UCSD-AML1 (cell line): ENCODE measurements around the gene AKR1A1.
"Not testable (repeated sequence)": the region's sequence is repeated elsewhere in the genome, so short reads cannot be mapped to it uniquely, and the experiment has no call there.

ENCODE experiments used
- DNase-seq: peaks from one replicate; lab custom pipeline; 2025; ENCODE audit not compliant: unreplicated experiment; lab: John Stamatoyannopoulos, UW

Gene AKR1A1

GRCh38 chr1:45523516-45523915, 27.1 kb upstream of the AKR1A1 start:
- not testable (repeated sequence) for DNase-seq

- DNase-seq, result not testable (repeated sequence)
Measured at GRCh38 chr1:45523975-45524374, 26.7 kb upstream of the AKR1A1 start.

DNA sequence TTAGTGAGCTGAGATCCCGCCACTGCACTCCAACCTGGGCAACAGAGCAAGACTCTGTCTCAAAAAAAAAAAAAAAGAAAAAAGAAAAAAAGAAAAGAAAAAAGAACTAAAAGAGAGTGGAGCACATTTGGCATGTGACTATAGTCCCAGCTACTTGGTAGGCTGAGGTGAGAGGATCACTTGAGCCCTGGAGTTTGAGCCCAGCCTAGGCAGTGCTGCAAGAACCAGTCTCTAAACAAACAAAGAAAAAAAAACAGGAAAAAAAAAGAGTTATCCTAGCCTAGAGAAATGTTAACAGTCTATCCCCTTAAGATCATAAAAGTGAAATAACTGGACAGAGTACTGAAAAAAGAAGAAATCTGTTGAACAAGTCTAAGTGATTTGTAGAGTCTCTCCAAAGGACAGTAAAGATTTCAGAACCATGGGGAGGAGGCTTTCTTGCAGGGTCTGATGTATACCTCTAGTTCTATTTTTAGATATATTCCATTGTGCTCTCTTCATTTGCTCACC, 24.4 kb upstream of the AKR1A1 start:
- no peak for DNase-seq

GRCh38 chr1:45530632-45531135, 19.9 kb upstream of the AKR1A1 start:
- no peak for DNase-seq

GRCh38 chr1:45531873-45532272, 18.8 kb upstream of the AKR1A1 start:
- DNase-seq, result no peak

- DNase-seq, result no peak
Measured at GRCh38 chr1:45535988-45536766, 14.4 kb upstream of the AKR1A1 start.

DNA sequence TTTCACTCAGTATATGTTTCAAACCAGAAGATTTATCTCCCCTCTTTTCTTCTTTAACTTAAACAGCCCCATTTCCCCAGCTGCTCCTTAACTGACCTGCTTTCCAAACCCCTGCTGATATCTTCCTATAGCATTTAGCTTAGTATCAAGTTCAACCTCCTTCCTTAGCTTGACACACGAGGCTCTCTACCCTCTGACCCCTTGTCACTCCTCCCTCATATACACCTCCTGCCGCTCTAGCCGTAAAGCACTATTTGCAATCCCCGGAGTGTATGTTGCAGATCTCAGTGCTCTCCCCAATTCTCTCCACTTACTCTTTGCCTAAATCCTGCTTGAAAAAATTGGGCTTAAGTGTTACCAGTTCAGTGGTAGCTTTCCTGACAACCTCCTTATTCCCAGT, 13.7 kb upstream of the AKR1A1 start:
- no peak for DNase-seq

DNA sequence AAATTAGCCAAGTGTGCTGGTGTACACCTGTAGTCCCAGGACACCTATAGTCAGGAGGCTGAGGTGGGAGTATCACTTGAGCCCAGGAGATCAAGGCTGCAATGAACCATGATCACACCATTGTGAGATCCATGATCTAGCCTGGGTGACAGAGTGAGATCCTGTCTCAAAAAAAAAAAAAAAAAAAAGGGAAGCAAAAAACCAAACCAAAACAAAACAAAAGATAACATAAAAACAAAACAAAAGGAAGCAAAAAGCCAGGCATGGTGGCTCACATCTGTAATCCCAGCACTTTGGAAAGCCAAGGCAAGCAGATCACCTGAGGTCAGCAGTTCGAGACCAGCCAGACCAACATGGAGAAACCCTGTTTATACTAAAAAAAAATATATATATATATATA, 9.4 kb upstream of the AKR1A1 start:
- no peak for DNase-seq

- peak; percentile 34 for DNase-seq
Measured at GRCh38 chr1:45542591-45542990, 8.0 kb upstream of the AKR1A1 start.

DNA sequence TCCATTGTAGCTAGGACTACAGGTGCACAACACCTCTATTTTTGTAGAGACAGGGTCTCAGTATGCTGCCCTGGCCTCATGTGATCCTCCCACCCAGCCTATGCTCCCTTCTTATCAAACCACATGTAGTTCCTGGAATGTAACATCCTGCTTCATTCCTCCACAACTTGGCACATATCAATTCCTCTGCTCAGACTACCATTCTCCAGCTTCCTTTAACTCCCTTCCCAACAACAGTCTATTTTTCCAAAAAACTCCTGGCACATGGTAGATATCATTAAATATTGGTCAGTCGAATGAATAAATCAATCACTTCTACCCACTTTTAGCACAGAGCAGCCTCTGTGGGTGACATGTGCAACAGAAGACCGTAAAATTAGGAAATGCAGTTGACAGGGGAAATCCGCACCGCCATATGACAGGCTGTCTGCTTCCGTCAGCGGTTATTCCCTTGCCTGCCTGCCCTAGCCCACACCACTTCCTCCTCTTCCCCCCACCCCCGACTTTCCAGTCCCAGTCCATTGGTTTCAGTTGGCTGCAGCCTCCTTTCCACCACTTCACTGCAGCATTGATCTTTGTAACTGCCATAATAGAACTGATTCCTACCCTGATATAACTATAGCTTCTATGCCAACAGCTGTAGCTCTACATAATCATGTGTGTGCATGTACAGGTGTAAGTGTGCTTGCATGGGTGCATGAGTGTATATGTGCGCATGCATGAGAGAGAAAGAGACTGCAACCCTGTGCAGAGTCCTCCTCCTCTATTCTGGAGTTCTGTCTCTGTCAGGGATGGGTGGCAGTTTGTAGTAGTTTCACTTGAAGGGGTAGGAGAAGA, 6.8 kb upstream of the AKR1A1 start:
- DNase-seq, result peak; percentile 88

GRCh38 chr1:45544530-45544929, 6.1 kb upstream of the AKR1A1 start:
- DNase-seq, result no peak

- no peak for DNase-seq
Measured at GRCh38 chr1:45545019-45545493, 5.6 kb upstream of the AKR1A1 start.

GRCh38 chr1:45545553-45546310, 4.9 kb upstream of the AKR1A1 start:
- no peak for DNase-seq

DNA sequence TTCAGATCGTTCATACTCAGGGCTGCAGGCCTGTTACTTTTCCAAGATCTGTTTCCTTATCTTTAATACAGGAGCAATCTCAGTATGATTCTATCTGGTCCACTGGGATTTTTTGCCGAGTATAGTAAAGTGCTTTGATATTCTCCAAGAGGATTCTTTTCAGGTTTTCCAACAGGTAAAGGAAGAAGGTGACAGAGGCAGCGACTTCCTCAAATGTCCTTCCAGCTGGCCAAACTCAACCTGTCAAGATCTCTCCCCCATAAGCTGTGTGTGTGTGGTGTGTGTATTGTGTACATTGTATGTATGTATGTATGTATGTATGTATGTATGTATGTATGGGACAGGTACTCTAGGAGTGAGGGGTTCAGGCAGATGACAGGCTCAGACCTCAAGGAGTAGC, 1.1 kb downstream of the AKR1A1 start:
- DNase-seq, result no peak

GRCh38 chr1:45552331-45552730, 1.7 kb downstream of the AKR1A1 start:
- DNase-seq, result no peak

GRCh38 chr1:45554198-45554597, 3.6 kb downstream of the AKR1A1 start:
- no peak for DNase-seq

GRCh38 chr1:45557422-45557944, 6.9 kb downstream of the AKR1A1 start:
- no peak for DNase-seq

GRCh38 chr1:45563843-45564242, 13.2 kb downstream of the AKR1A1 start:
- DNase-seq, result no peak

GRCh38 chr1:45566722-45567121, 16.1 kb downstream of the AKR1A1 start:
- DNase-seq, result no peak

DNA sequence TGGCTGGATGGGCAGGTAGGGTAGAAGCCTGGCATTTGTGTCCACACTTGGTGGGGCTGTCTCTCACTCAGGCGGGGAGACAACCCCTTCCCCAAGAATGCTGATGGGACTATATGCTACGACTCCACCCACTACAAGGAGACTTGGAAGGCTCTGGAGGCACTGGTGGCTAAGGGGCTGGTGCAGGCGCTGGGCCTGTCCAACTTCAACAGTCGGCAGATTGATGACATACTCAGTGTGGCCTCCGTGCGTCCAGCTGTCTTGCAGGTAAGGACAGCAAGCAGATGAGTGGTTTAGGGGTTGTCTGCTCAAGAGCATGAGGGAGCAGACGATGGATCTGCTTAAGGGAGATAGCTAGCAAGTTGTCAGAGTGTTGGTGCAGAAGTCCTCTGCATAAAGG, 17.3 kb downstream of the AKR1A1 start:
- DNase-seq, result no peak

DNA sequence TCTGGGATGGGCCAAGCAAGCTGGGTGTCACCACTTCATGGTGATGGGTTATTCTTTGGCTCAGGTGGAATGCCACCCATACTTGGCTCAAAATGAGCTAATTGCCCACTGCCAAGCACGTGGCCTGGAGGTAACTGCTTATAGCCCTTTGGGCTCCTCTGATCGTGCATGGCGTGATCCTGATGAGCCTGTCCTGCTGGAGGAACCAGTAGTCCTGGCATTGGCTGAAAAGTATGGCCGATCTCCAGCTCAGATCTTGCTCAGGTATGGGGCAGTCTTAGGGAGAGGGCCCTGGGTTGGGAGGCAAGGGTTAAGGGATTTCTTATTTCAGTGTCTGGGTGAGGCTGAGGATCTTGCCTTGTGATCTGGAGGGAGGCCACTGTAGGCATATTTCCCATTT, 17.8 kb downstream of the AKR1A1 start:
- DNase-seq, result no peak
